HepG2 (cell line): Measurements from ENCODE around the gene SH3GL1. TPM values are rescaled to one million over a fixed set of nuclear protein-coding genes. Genes with fewer than 3 reads are reported as not detected.
A peak's percentile ranks its signal among the peaks of the same experiment; 100 is the strongest.

Source experiments
- BHLHE40 ChIP-seq: IDR thresholded peaks from 2 replicates; pipeline ENCODE4 v1.6.1; 2011; ENCODE audit warnings: low read length, improper control_type of control experiment
- BRF2 ChIP-seq: sonication (generic); formaldehyde crosslinking; IDR thresholded peaks from 2 replicates; pipeline ENCODE4 v1.8.1; 2022; ENCODE audit warnings: mild to moderate bottlenecking, missing genetic modification reagents
- DRAP1 ChIP-seq: IDR thresholded peaks from 2 replicates; pipeline ENCODE4 v1.6.1; 2016; ENCODE audit warnings: missing genetic modification reagents, missing compliant biosample characterization
- FOXK2 ChIP-seq: fragments of 450-650 bp; IDR thresholded peaks from 2 replicates; pipeline ENCODE4 v1.6.1; 2016
- FUBP1 ChIP-seq: sonication (generic); formaldehyde crosslinking; IDR thresholded peaks from 2 replicates; pipeline ENCODE4 v1.5.1; 2020; ENCODE audit warnings: missing genetic modification reagents, mild to moderate bottlenecking, borderline replicate concordance
- HNF4G ChIP-seq, 2 experiments: sonication (generic) in 1 of 2; formaldehyde crosslinking in 1 of 2; IDR thresholded peaks; 2 replicates each; pipeline versions ENCODE4 v1.4.0 to v1.6.1; 2011 to 2020; ENCODE audit warnings: borderline replicate concordance in 2 of 2, low read depth in 2 of 2, mild to moderate bottlenecking in 2 of 2, low read length in 1 of 2, missing genetic modification reagents in 1 of 2, moderate library complexity in 1 of 2
- KDM6A ChIP-seq: IDR thresholded peaks from 2 replicates; pipeline ENCODE4 v1.6.1; 2016; ENCODE audit warnings: low read depth
- MXI1 ChIP-seq: IDR thresholded peaks from 3 replicates; pipeline ENCODE4 v1.6.1; 2012; ENCODE audit warnings: low read depth, low read length, inconsistent platforms, borderline replicate concordance
- ONECUT2 ChIP-seq: sonication (generic); formaldehyde crosslinking; IDR thresholded peaks from 2 replicates; pipeline ENCODE4 v1.4.0; 2020; ENCODE audit warnings: missing genetic modification reagents
- TBX2 ChIP-seq: sonication (generic); formaldehyde crosslinking; IDR thresholded peaks from 2 replicates; pipeline ENCODE4 v1.5.0; 2020; ENCODE audit warnings: missing genetic modification reagents, mild to moderate bottlenecking, borderline replicate concordance
- TERF1 ChIP-seq: sonication (generic); formaldehyde crosslinking; IDR thresholded peaks from 2 replicates; pipeline ENCODE4 v1.8.0; 2022; ENCODE audit warnings: mild to moderate bottlenecking, missing genetic modification reagents, moderate library complexity
- ZFP62 ChIP-seq: sonication (generic); formaldehyde crosslinking; IDR thresholded peaks from 2 replicates; pipeline ENCODE4 v1.4.0; 2020; ENCODE audit warnings: missing genetic modification reagents
- ZNF432 ChIP-seq: sonication (generic); formaldehyde crosslinking; IDR thresholded peaks from 2 replicates; pipeline ENCODE4 v1.5.0; 2020; ENCODE audit warnings: missing genetic modification reagents, mild to moderate bottlenecking, borderline replicate concordance
- ZNF724P ChIP-seq: sonication (generic); formaldehyde crosslinking; IDR thresholded peaks from 2 replicates; pipeline ENCODE4 v1.8.0; 2022; ENCODE audit warnings: missing genetic modification reagents, borderline replicate concordance
- ZNF770 ChIP-seq: sonication (generic); formaldehyde crosslinking; IDR thresholded peaks from 2 replicates; pipeline ENCODE4 v1.5.0; 2020; ENCODE audit warnings: mild to moderate bottlenecking, missing genetic modification reagents
- ZNF788 ChIP-seq: sonication (generic); formaldehyde crosslinking; IDR thresholded peaks from 2 replicates; pipeline ENCODE4 v1.5.0; 2020; ENCODE audit warnings: mild to moderate bottlenecking, missing genetic modification reagents, borderline replicate concordance
- ZSCAN21 ChIP-seq: sonication (generic); formaldehyde crosslinking; IDR thresholded peaks from 2 replicates; pipeline ENCODE4 v1.8.0; 2022; ENCODE audit warnings: mild to moderate bottlenecking, missing genetic modification reagents, moderate library complexity, borderline replicate concordance
- ZSCAN29 ChIP-seq: sonication (generic); formaldehyde crosslinking; conservative IDR thresholded peaks from 2 replicates; pipeline ENCODE4 v1.4.0; 2020; ENCODE audit warnings: mild to moderate bottlenecking, missing genetic modification reagents
- polyA plus RNA-seq, 8 experiments: library from polyadenylated mRNA; depleted of rRNA in 3 of 8; stranded (reverse) in 7 of 8; unstranded in 1 of 8; fragments of >200 nt; fragmentation: Illumina TruSeq in 4 of 8; extraction: Trizol in 4 of 8; gene quantifications; 2 replicates each; pipeline versions ENCODE4 v1.2.1 to v1.2.3, GENCODE V29; 2011 to 2016; ENCODE audit warnings: low read depth in 4 of 8, missing spikeins in 1 of 8, mixed read lengths in 1 of 8; ENCODE audit not compliant: insufficient read depth in 1 of 8
- total RNA-seq, 5 experiments: library from RNA; depleted of rRNA; stranded (reverse); fragments of >200 nt; fragmentation: Illumina TruSeq; extraction: Trizol; gene quantifications; 2 replicates each; pipeline ENCODE4 v1.2.3, GENCODE V29; 2016; ENCODE audit warnings: low read depth in 1 of 5

Gene SH3GL1
- total and polyA plus RNA-seq, 2 of the 13 experiments (the other 11 are each of a cell fraction or from before 2014, with no cell fraction given) = 33.0 to 45.1 TPM

- TF ChIP-seq ZNF770 (CRISPR knock-in tag) = no peak
- TF ChIP-seq ZNF432 (CRISPR knock-in tag) = no peak
- TF ChIP-seq FOXK2 = peak; percentile 18; the same call in 1 of the 2 replicates
- TF ChIP-seq ZNF724P (CRISPR knock-in tag) = 0 out of 2 replicates have a peak, but pooled peaks have one; percentile 34
- TF ChIP-seq BRF2 (CRISPR knock-in tag) = no peak
- TF ChIP-seq KDM6A = no peak
- TF ChIP-seq TBX2 = peak; percentile 58; the same call in 1 of the 2 replicates
- TF ChIP-seq DRAP1 (CRISPR knock-in tag) = peak; percentile 83
- TF ChIP-seq ONECUT2 = no peak
- TF ChIP-seq ZFP62 (CRISPR knock-in tag) = no peak
- no peak for TF ChIP-seq HNF4G (IDR thresholded peaks at IDR 0.05; ENCODE audit: borderline replicate concordance, low read depth, low read length)
- TF ChIP-seq HNF4G (CRISPR knock-in tag; IDR thresholded peaks at IDR 0.05; ENCODE audit: borderline replicate concordance, low read depth) = no peak
- no peak for TF ChIP-seq ZSCAN29
- peak; percentile 77 for TF ChIP-seq BHLHE40
- TF ChIP-seq FUBP1 (CRISPR knock-in tag) = no peak
- no peak; the same call in 1 of the 2 replicates for TF ChIP-seq ZNF788 (CRISPR knock-in tag)
- TF ChIP-seq TERF1 (CRISPR knock-in tag) = no peak
- TF ChIP-seq MXI1 = peak; percentile 90; the same call in 2 of the 3 replicates
- TF ChIP-seq ZSCAN21 (CRISPR knock-in tag) = peak; percentile 27; the same call in 1 of the 2 replicates
Observed at GRCh38 chr19:4402171-4403004, 2.0 kb upstream of the SH3GL1 start, which contains the start of gene CHAF1A (continued).
